Measurements from ENCODE around the gene LRIG2.

The LRIG2 gene

DNA sequence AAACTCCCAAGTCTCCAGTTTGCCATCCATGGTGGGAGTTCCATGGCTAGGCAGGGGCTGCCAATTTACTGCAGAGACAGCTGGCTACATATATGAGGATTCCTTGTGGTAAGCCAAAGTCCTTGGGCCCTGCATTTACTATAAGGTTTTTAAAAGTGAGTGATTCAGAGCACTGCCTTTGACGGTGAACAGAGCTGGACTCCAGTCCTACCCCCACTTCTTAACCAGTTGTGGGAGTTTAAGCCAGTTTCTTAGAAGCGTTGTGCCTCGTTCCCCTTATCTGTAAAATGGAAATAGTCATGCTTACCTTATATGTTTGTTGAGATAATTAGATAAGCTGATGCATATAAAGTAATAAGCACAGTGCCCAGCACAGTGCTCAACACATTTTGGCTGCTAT, 64.6 kb downstream of the LRIG2 start:
- peaks cover 23% of the 10 kb centered on the region for H3K4me1 ChIP-seq
- TF ChIP-seq, protein P1, sequence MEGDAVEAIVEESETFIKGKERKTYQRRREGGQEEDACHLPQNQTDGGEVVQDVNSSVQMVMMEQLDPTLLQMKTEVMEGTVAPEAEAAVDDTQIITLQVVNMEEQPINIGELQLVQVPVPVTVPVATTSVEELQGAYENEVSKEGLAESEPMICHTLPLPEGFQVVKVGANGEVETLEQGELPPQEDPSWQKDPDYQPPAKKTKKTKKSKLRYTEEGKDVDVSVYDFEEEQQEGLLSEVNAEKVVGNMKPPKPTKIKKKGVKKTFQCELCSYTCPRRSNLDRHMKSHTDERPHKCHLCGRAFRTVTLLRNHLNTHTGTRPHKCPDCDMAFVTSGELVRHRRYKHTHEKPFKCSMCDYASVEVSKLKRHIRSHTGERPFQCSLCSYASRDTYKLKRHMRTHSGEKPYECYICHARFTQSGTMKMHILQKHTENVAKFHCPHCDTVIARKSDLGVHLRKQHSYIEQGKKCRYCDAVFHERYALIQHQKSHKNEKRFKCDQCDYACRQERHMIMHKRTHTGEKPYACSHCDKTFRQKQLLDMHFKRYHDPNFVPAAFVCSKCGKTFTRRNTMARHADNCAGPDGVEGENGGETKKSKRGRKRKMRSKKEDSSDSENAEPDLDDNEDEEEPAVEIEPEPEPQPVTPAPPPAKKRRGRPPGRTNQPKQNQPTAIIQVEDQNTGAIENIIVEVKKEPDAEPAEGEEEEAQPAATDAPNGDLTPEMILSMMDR (IDR thresholded peaks at IDR 0.05; ENCODE audit: low read depth, low read length), result no peak
- no peak for DNase-seq
- no peaks in the 10 kb centered on the region; the same call in 1 of the 2 replicates for H3K36me3 ChIP-seq
- no peak overlapping the region for H3K4me3 ChIP-seq (ENCODE audit: low read depth, low read length)
- no peaks in the 10 kb centered on the region for H3K27me3 ChIP-seq
- H3K9me3 ChIP-seq, result no peaks in the 10 kb centered on the region; the same call in 1 of the 2 replicates

DNA sequence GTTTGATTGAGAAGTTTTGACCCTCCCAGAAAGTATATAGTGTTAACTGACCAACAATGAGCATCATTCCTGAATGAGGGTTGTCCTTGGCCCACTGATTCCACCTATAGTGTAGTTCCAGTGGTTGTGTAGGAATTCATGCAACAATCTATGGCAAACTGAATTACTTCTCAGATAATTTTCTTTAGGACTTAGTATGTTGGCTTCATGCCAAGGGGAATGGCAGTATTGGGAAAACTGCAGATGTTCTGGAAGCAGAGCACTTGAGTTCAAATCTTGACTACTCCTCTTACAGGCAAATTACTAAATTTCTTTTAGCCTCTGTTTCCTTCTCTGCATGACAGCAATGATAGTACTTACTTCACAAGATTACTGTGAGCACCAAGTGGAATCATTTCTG, 65.8 kb downstream of the LRIG2 start:
- Histone ChIP-seq H3K27me3 (no peaks in the 10 kb centered on the region), H3K4me1 (peaks cover 25% of the 10 kb centered on the region), H3K4me3 (ENCODE audit: low read depth, low read length) (no peak overlapping the region), H3K9me3 (no peaks in the 10 kb centered on the region; the same call in 1 of the 2 replicates), H3K36me3 (no peaks in the 10 kb centered on the region; the same call in 1 of the 2 replicates)
- TF ChIP-seq, protein P1 (IDR thresholded peaks at IDR 0.05; ENCODE audit: low read depth, low read length), result no peak
- no peak for DNase-seq

GRCh38 chr1:113140176-113140575, 67.2 kb downstream of the LRIG2 start:
- no peak for DNase-seq
- TF ChIP-seq, protein P1 (IDR thresholded peaks at IDR 0.05; ENCODE audit: low read depth, low read length), result no peak
- Histone ChIP-seq H3K27me3 (no peaks in the 10 kb centered on the region), H3K36me3 (no peaks in the 10 kb centered on the region), H3K4me1 (peaks cover 23% of the 10 kb centered on the region), H3K4me3 (ENCODE audit: low read depth, low read length) (no peak overlapping the region), H3K9me3 (no peaks in the 10 kb centered on the region)

DNA sequence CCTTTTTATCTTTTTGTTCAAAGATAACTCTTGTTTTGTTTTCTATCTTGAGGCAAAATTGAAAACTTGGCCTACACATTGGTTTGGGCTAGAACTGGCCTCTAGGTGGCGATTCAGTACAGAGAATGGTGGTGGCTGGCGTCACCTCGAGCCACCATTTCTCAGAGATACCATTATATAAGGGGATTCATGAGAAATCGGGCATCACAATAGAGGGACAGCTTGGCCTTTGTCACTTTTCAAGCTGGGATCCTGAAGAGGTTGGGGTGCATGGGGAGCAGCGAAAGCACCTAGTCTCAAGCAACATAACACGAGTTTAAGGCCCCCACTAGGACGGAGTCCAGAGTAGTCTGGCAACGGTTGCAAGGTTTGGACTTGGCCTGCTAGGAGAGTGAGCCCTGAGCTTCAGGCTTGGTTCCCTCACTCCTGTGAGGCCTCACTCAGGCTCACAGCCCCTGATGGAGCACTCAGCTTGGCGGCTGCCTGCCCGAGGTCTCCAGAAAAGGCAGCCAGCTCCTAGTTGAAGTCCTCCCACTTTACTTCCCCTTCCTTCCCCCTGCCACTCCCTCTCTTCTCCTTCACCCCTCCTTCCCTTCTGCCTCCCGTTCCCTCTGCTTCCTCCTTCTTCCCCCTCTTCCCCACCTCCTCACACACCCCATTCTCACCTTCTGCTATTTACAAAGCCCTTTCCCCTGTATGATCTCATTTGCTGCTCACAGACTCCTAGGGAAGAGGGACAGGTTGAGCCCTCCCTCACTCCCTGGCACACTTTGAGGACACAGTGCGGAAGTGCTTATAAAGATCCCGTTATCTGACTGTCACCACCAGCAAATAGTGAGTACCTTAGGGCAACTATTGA, 67.8 kb downstream of the LRIG2 start:
- TF ChIP-seq, protein P1 (IDR thresholded peaks at IDR 0.05; ENCODE audit: low read depth, low read length), result peak; percentile 95
- H3K9me3 ChIP-seq, result no peaks in the 10 kb centered on the region
- peaks cover 20% of the 10 kb centered on the region for H3K4me1 ChIP-seq
- no peak overlapping the region for H3K4me3 ChIP-seq (ENCODE audit: low read depth, low read length)
- no peaks in the 10 kb centered on the region for H3K27me3 ChIP-seq
- H3K36me3 ChIP-seq, result no peaks in the 10 kb centered on the region
- peak; percentile 79 for DNase-seq

DNA sequence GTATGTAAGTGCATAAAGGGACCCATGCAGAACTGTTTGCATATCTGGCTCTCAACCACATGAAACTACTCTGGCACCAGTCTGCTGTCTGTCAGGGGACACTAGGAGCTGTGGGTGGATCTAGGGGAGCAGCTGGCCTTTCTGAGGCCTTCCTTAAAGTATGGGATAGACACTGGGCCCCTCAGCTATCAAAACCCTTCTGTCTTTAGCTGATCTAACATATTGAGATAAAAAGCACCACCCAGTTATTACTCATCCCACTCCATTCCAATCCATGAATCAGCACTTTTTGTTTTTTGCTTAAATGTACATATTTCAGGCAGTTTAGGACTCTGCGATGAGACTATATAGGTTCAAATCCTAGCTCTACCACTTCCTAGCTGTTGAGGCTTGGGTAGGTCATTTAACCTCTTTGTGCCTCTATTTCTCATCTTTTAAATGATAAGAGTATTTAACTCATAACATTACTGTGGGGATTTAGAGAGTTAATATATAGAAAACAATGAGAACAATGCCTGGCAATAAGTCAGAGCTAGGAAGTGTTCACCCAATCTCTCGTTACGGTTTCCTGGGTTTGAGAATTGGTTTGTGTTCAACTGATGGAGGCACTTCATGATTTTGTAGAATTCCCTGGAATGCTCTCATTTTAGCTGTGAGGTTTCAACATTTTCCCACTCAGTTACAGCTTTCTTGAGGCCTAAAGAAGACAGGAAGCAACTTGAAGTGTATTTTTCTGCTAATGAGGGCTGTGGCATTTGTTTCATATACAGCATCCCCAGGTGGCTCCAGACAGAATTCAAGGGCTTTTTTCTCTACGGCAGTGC, 68.9 kb downstream of the LRIG2 start:
- peaks cover 27% of the 10 kb centered on the region for H3K4me1 ChIP-seq
- no peaks in the 10 kb centered on the region for H3K36me3 ChIP-seq
- TF ChIP-seq, protein P1 (IDR thresholded peaks at IDR 0.05; ENCODE audit: low read depth, low read length), result no peak
- H3K9me3 ChIP-seq, result no peaks in the 10 kb centered on the region
- H3K4me3 ChIP-seq (ENCODE audit: low read depth, low read length), result no peak overlapping the region
- no peaks in the 10 kb centered on the region for H3K27me3 ChIP-seq
- DNase-seq, result peak; percentile 14
